GM18519 (cell line): ENCODE data around the gene VSIR.

Experiments
- ATAC-seq: cut with Tn5 transposase; IDR thresholded peaks from one replicate; pipeline ENCODE4 v1.9.1; 2021; ENCODE audit warnings: mild to moderate bottlenecking, moderate library complexity; ENCODE audit not compliant: unreplicated experiment, low FRiP score

Gene VSIR

GRCh38 chr10:71700731-71701368 lies 72.5 kb downstream of the VSIR start:
- no peak for ATAC-seq

- no peak for ATAC-seq
Observed at GRCh38 chr10:71698737-71699136, 74.6 kb downstream of the VSIR start.

DNA sequence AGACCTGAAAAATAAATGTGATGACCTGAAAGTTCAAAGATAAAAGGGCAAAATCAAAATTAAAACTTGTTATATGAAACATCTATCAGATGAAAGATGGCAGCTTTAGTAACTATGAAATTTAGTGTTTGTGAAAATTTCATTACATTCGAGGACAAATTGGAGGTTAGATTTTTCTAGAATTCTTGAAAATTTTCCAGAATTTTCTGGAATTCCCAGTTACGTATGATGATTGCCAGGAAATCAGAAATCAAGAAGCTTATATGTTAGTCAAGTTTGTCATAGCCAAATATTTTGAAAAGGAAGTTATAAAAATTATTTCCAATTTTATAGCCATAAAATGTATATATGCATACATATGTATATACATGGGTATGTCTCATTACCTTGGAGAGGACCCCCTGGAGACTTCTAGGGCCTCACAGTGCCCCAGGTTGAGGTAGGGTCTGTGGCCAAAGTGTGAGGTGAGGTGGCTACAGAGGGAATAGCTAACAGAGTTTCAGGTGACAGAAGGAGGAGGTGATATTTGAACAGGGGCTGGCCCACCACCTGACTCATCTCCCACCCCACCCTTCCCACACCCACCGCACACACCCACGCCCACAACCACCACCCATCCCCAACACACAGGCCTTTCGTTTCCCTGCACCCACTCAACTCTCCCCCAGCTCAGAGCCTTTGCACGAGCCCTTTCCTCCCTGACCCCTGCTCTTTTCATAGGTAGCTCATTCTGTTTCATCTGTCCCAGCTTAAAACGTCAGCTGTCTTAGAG lies 75.2 kb downstream of the VSIR start:
- no peak for ATAC-seq
